Measurements from ENCODE around the gene CNNM1.

DNA sequence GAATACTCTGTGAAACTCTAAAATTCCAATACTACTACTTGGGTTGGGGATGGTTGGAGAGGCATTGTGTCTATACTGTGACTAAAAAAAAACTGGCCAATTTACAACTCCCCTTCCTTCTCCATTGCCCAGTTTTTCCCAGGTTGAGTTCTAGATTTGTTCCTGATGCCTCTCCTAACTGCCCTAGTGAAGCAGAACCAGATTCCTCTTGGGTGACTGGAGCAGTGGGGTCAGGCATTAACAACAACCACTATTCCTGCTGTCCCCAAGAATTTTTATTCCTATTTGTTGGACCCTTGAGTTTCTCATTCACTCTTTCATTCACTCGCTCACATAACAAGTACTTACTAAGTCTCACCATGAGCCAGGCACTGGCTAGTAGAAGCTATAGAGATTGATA is 95.5 kb downstream of the CNNM1 start:
- TF ChIP-seq, protein P1, sequence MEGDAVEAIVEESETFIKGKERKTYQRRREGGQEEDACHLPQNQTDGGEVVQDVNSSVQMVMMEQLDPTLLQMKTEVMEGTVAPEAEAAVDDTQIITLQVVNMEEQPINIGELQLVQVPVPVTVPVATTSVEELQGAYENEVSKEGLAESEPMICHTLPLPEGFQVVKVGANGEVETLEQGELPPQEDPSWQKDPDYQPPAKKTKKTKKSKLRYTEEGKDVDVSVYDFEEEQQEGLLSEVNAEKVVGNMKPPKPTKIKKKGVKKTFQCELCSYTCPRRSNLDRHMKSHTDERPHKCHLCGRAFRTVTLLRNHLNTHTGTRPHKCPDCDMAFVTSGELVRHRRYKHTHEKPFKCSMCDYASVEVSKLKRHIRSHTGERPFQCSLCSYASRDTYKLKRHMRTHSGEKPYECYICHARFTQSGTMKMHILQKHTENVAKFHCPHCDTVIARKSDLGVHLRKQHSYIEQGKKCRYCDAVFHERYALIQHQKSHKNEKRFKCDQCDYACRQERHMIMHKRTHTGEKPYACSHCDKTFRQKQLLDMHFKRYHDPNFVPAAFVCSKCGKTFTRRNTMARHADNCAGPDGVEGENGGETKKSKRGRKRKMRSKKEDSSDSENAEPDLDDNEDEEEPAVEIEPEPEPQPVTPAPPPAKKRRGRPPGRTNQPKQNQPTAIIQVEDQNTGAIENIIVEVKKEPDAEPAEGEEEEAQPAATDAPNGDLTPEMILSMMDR (conservative IDR thresholded peaks at IDR 0.05), result no peak
- no peak for TF ChIP-seq EZH2 (IDR thresholded peaks at IDR 0.05; ENCODE audit: low read depth)
